Stimulated activated CD4-positive, alpha-beta T cell treated with anti-CD3 and anti-CD28 coated beads, TNF-alpha, amount 100 ng/mL, for 24 hours (primary cell): ENCODE measurements around the gene LPAR2.
"Not testable (repeated sequence)": the region's sequence is repeated elsewhere in the genome, so short reads cannot be mapped to it uniquely, and the experiment has no call there.

Source experiments
- DNase-seq, 3 experiments: peaks; one replicate each; pipeline ENCODE4 v3.0.0-alpha.2; 2020; ENCODE audit warnings: low read depth in 3 of 3

The LPAR2 gene

DNA sequence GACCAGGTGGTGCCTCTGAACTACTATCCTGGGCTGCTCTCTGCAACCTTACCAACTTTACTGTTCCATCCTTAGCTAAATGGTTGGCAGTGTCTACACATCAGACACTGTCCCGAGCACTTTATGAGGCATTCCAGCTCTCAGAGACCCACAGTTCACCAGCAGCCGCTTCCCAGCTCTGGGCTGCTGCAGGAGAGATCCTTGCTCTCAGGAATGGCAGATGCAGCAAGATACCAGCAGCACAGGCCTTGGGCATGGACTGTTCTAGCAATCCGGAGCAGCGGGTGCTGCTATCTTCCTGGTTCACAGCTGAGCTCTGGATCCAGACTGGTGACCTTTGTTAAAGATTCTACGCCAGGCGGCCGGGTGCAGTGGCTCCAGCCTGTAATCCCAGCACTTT lies 3.3 kb upstream of the LPAR2 start:
- DNase-seq = no peak

DNA sequence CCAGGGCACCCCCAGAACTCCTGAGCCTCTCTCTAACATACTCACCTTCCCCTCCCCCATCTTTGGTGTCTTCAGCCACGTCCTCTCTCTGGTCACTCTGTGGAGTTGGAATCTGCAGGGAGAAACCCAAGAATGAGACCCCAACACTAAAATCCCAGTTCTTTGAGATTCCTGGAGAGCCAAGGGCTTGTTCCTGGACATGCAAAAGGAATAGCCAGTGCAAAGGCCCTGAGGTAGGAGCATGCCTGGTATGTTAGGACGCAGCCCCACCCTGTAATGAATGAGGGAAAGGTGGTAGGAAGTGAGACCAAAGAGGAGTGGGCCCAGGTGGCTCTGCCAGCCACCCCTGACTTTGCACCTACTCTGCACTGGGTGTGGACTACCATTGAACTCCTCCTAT lies 2.4 kb upstream of the LPAR2 start:
- no peak for DNase-seq

DNA sequence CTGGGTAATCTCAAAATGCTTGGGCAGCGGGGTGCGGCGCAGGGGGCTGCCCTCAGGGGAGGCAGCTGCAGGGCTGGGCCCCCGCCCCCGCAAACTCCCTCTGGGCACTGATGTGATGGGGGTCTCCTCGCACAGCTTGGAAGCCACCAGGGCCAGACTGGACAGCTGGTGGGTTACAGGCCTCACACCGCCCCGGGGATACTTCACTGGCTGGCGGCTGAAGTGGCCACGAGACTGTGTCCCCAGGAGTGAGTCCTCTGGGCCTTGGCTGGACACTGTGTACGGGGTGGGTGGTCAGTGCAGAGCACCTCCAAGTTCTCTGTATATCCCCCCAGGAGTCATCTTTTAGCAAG lies 2.0 kb upstream of the LPAR2 start:
- no peak for DNase-seq

DNA sequence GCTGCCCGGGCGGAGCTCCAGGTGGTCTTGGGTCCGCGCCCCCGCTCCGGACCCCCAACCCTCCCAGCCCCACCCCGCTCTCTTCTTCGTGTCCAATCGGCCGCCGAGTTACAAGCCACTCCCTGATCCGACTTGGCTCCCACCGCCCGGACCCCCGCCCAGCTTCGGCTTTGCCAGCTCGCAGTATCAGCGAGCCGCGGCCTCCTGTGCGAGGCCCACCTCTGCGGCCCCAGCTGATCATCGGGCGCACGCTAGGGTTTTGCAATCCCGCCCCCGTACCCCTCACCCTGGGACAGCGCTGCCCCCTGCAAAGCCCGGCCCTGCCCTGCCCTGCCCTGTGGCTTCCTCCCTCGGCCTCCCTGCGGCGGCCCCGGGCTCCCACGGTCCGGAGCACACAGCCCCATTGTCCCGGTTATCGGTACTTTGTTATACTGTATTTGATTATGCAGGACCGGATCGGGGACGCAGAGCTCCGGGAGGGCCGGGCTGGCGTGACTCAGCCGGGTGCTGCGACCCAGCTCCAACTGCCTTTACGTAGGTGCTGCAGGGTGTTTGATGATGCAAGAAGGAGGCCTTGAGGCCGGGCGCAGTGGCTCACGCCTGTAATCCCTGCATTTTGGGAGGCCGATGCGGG lies 598 bp upstream of the LPAR2 start:
- DNase-seq = peak in 1 of 3 experiments; percentile 51

DNA sequence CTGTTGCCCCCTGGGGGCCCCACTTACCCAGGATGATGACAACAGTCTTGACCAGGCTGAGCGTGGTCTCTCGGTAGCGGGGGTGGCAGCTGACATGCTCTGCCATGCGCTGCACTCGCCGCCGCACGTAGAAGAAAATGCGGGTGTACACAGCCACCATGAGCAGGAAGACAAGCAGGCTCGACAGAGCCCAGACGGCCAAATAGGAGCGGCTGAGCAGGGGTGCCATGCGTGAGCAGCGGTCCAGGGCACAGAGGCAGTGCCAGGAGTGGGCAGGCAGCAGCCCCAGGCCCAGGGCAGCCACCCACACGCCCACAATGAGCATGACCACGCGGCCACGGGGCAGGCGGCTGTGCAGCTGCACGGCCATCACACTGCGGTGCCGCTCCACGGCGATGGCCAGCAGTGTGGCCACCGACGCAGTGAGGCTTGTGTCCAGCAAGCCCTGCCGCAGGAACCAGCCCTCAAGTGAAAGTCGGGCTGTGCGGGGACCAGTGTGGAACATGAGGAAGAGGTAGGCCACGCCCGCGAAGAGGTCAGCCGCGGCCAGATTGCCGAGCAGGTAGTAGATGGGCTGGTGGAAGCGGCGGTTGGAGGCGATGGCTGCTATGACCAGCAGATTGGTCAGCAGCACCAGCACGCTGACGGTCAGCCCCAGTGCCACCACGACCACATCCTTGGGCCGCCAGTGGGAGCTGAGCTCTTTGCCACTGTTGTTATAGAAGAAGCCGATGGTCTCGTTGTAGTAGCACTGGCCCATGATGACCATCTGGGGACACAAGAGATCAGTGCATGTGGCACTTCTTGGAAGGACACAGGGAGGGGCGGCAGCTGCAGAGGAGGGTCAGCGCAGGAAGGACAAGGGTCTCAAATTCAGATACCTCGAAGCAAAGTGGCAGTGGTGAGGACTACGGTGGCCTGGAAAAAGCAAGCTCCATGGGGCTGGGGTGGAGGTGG lies 1.2 kb downstream of the LPAR2 start:
- DNase-seq = no peak

DNA sequence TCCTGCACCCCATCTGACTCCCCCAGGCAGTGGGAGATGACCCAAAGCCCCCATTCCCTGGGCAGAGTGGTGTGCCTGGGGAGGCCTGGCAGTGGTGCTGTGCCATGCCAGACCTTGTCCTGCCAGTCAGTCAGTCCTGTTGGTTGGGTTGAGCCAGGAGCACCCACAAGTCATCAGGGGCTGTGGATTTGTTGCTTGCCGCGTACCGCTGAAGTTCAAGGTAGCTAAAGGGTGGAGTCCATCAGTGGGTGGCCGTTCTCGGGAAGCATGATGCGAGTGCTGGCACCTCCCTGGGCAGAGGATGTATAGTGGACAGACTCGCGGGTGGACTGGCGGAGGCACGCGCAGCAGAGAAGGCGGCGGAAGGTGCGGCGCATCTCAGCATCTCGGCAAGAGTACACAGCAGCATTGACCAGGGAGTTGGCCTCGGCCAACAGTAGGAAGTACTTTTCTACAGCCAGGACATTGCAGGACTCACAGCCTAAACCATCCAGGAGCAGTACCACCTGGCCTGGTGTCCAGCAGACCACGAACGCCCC lies 3.9 kb downstream of the LPAR2 start:
- DNase-seq = no peak

DNA sequence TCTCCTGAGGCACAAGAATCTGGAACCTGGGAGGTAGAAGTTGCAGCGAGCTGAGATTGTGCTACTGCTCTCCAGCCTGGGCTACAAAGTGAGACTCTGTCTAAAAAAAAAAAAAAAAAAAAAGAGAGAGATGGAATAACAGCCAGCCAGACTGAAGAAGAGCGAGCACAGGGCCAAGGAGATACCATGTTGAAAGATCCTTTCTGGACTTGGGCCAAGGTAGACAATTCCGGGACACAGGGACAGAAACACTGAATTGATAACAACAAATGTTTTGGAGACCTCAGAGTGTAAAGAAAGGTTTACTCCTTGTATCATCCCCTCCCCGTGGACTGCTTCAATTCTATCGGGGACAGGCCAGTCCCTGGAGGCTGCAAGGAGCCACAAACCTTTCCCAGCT lies 4.6 kb downstream of the LPAR2 start:
- no peak for DNase-seq

DNA sequence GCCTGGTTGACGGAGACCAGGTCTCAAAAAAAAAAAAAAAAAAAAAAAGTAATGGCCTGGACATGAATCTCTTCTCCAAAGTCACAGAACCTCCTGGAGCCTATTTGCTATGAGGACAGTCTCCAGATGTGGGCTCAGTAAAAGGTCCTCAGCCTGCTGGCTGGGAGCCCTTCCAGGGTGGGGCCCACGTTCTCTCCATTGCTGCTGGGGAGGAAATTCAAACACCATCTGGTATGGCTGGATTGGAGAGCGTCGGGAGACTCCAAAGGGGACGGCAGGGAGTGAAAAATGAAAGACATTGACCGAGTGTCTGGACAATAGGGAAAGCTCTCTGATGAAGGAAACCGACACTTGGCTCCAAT lies 8.2 kb downstream of the LPAR2 start:
- DNase-seq = no peak

DNA sequence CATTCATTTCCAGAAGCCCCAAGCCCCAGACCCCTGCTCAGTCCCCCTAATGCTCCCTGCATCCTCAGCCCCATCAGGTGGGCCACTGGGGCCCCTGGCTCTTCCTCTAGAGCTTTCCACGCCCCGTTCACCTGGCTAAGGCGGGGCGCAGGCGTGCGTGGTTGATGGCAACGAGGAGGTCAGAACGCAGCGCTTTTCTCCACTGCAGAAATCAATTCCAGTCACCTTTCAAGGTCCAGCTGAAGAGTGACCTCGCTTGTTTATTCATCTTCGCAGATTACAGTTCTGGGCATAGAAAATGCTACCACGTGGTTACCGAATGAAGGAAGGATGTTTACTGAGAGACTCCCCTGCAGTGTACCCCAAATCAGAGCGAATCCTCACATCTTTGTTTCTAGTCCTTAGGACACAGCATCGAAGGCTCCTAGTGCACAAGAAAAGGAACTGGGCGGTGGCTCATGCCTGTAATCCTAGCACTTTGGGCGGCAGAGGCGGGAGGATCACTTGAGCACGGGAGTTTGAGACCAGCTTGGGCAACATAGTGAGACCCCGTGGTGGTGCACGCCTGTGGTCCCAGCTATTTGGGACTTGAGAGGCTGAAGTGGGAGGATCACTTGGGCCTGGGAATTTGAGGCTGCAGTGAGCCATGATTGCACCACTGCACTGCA lies 8.7 kb downstream of the LPAR2 start:
- no peak for DNase-seq

DNA sequence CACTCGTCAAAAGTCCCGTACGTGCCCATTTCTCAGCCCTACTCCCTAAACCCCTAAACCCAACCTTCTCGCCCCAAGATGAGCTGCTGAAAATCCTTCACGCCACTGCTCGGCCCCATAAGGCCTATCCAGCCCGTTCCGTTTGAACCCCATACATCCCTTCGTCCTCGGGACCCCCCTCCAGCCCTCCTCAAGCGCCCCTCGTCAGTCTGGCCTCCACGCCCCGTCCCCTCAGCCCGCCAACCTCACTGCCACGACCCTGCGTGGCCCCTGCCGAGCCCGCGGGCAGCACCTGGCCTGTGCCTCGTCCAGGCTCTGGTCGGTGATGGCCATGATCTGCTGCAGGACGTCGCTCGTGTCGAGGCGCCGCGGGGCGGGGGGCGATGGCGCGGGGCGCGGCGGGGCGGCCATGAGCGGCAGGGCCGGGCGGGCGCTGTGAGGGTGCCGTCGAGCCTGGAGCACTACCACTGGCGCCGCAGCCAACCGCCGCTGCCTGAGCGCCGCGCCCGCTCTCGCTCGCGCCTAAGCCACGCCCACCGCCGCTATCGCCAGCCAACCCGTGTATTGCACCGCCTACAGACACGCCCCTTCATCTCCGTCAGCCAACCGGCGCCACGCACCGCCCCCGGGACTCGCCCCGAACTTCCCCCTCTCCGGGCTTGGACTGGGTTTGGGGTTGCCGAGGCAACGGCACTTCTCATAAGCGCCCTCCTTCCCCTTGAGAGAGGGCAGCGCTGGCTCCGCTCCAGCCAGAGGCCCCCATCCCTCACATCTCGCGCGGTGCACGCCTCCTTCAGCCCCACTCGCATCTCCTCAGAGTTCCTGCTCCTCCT lies 9.6 kb downstream of the LPAR2 start, which contains the start of gene PBX4:
TSS of gene PBX4 (minus strand) at position 469 of the 833 bp plus-strand sequence. CDS start at position 411, 58 bp downstream.
- DNase-seq = peak; percentile 98 to 99 (median 99)

DNA sequence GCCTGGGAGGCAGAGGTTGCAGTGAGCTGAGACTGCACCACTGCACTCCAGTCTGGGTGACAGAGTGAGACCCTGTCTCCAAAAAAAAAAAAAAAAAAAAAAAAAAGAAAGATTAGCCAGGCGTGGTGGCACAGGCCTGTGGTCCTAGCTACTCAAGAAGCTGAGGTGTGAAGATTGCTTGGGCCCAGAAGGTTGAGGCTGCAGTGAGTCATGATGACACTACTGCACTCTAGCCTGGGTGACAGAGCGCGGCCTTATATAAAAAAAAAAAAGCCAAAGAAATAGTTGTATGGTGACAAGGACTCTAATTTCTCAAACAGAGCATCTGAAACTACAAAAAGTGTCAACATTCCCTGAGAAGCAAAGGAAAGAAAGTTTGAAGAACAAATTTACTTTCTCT lies 12.9 kb downstream of the LPAR2 start:
- DNase-seq = no peak

DNA sequence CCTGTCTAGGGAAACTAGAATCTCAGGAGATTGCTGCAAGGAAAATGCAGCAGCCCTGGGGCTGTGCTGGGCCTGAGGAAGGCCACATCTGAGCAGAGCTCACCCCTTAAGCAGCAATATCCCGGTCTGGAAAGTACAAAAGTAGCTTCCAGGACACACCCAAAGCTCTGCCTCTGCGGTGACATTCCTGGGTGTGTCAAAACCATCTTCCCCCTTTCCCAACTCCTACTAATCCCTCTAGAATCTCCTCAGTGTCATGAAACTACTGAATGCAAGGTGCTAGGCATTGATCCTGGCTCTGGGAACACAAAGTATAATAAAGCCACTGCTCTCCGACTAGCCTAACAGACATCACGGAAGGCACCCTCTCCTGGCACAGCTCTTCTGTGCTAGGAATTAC lies 14.5 kb downstream of the LPAR2 start:
- DNase-seq = no peak

DNA sequence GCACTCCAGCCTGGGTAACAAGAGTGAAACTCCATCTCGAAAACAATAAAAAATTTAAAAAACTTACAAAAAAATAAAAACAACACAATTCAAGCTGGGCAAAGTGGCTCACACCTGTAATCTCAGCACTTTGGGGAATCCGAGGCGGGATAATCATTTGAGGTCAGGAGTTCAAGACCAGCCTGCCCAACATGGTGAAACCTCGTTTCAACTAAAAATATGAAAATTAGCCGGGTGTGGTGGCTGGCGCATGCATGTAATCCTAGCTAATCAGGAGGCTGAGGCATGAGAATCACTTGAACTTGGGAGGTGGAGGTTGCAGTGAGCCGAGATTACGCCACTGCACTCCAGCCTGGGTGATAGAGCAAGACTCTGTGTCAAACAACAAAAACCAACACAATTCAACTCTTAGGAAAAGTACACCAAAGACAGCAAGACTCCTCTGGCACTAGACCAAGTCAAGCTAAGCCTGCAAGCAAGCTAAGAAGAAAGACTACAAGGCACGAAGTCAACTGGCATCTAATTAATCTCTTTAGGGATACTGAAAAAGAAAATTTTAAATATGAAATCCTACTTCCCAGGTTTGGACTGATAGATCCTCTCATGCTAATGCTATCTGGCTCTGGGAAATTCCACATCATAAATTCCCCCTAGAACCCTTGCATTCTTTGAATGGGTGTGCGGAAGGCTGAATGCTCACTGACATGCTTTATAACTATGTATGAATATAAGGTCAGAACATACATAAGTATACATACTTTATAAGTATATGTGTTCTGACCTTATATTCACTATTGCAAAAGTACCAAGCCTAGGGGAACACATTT lies 17.4 kb downstream of the LPAR2 start:
- no peak for DNase-seq

DNA sequence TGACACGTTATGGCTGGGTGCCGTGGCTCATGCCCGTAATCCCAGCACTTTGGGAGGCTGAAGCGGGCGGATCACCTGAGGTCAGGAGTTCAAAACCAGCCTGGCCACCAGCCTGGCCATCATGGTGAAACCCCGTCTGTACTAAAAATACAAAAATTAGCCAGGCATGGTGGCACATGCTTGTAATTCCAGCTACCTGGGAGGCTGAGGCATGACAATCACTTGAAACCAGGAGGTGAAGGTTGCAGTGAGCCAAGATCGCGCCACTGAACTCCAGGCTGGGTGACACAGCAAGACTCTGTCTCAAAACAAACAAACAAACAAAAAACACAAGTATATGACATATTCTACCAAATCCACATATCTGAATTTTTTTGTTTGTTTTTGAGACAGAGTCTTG lies 21.3 kb downstream of the LPAR2 start:
- not testable (repeated sequence) for DNase-seq

DNA sequence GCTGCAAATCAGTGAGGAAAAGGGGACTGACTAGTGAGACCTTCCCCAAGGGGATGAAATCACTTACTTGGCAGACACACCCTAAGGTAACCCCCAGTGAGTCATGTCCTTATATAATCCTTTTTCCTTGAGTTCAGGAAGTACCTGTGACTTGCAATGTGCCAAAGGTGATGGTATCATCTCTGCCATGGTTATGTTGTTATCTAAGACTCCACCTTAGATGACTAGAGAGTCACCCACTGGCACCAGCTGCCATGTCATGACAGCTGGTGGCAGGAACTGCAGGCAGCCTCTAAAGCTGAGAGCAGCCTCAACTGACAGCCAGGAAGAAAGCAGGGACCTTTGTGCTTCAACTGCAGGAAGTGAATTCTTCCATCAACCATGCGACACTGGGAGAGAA lies 22.0 kb downstream of the LPAR2 start:
- no peak for DNase-seq

DNA sequence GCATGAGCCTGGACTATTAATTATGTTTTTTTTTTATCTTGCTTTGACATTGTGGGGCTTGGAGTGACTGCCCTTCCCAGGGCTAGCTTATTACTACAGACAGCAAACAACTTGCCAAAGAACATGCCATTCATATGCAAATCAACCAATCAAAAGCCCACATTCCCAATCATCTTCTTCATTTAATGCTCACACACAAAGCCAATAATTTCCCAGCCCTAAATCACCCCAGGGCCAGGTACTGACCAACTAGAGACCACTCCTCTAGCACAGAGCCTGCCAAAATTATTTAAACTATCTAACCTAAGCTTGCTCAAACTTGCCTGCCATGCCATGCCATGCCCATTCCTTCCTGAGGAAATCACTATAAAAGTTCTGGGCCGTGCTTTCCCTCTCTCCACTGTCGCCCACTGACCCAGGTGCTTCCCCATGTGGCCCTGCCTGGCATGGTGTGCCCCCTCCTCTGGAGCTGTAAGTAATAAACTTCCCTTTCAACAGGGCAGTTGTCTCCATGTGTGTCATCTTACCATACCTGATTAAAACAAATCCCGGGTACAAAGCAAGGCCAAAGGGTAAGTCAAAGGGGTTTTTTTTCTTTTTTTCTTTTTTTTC lies 25.2 kb downstream of the LPAR2 start:
- DNase-seq = no peak

DNA sequence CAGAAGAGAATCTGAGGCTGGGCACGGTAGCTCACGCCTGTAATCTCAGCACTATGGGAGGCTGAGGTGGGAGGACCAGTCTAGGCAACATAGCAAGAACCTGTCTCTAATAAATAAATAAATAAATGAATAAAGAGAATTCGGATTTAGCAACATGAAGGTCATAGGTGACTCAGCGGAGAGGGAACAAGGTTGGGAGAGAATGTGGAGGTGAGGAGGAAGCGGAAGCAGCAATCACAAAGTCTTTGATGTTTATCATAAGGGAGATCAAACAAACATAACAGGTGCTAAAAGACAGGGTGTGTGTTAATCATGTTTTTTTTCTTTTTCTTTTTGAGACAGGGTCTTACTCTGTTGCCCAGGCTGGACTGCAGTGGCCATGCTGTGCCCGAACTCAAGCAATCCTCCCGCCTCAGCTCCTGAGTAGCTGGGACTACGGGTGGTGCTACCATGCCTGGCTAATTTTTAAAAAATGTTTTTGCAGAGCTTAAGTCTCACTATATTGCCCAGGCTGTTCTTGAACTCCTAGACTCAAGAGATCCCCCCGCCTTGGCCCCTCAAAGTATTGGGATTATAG lies 25.8 kb downstream of the LPAR2 start:
- DNase-seq = no peak

DNA sequence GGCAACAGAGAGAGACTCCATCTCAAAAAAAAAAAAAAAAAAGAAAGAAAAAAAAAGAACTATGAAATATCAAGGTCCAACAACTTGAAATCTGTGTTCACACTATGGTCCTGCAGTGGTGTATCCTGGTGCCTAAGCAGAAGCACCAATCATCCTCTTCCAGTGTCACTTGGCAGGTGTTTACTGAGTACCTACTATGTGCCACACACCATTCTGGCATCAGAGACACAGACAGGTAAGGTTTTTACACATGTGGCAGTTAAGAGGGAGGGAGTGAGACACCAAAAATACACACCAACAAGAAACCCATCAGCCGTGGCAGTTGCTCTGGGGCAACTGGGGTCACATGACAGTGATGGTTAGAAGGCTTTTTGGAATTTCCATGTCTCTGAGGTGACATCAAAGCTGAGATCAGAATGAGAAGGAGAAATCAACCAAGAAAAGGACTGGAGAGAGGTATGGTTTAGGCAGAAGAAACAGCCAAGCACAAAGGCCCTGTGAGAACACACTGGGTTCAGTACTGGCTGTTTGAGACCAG lies 27.2 kb downstream of the LPAR2 start:
- no peak for DNase-seq

DNA sequence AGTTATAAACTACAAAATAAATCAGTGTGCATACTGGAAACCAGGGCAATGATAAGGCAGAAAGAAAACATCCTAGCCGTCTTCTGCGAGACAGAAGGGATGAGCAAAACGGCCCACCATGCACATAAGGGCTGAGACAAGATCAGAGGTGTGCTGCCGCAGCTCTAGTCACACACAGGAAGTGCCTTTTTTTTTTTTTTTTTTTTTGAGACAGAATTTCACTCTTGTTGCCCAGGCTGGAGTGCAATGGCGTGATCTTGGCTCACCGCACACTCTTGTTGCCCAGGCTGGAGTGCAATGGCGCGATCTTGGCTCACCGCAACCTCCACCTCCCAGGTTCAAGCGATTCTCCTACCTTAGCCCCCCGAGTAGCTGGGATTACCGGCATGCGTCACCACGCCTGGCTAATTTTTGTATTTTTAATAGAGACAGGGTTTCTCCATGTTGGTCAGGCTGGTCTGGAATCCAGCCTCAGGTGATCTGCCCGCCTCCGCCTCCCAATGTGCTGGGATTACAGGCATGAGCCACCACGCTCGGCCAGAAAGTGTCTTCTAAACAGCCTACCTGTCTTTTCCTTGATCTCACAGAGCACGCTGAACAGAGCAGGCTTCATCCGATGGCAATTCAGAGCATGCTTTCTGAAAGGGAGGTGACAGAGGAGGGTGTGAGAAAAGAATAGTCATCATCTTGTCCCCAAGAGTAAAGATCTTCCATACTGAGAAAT lies 29.1 kb downstream of the LPAR2 start:
- peak in 1 of 3 experiments; percentile 46 for DNase-seq
